ENCODE results near the gene KCNJ10.

KCNJ10 gene

GRCh38 chr1:160020196-160020595 lies 49.8 kb downstream of the KCNJ10 start:
- no peak for DNase-seq

GRCh38 chr1:160018900-160019299 lies 51.1 kb downstream of the KCNJ10 start:
- DNase-seq: no peak

- no peak for DNase-seq
These were observed 51.6 kb downstream of the KCNJ10 start for GRCh38 chr1:160018347-160018746.

GRCh38 chr1:160017592-160017991 lies 52.4 kb downstream of the KCNJ10 start:
- no peak for DNase-seq

GRCh38 chr1:160011781-160012180 lies 58.2 kb downstream of the KCNJ10 start:
- DNase-seq: no peak

GRCh38 chr1:160009801-160010200 lies 60.2 kb downstream of the KCNJ10 start:
- DNase-seq: no peak

- DNase-seq: no peak
These were observed 60.9 kb downstream of the KCNJ10 start for GRCh38 chr1:160009081-160009480.

- DNase-seq: no peak
These were observed 62.3 kb downstream of the KCNJ10 start for GRCh38 chr1:160007577-160008200.

- peak; percentile 71 to 74 for DNase-seq
These were observed 63.5 kb downstream of the KCNJ10 start for GRCh38 chr1:160006312-160006940.

- DNase-seq: no peak
These were observed 64.9 kb downstream of the KCNJ10 start for GRCh38 chr1:160005070-160005469.

- no peak for DNase-seq
These were observed 65.5 kb downstream of the KCNJ10 start for GRCh38 chr1:160004425-160004824.

- no peak for DNase-seq
These were observed 66.0 kb downstream of the KCNJ10 start for GRCh38 chr1:160004001-160004400.

- no peak for DNase-seq
These were observed 68.5 kb downstream of the KCNJ10 start for GRCh38 chr1:160001440-160001839.

- DNase-seq: no peak
These were observed 70.8 kb downstream of the KCNJ10 start for GRCh38 chr1:159999204-159999603.

GRCh38 chr1:159996653-159997052 lies 73.3 kb downstream of the KCNJ10 start:
- DNase-seq: no peak

GRCh38 chr1:159994896-159995295 lies 75.1 kb downstream of the KCNJ10 start:
- no peak for DNase-seq

GRCh38 chr1:159993911-159994310 lies 76.0 kb downstream of the KCNJ10 start:
- DNase-seq: no peak

GRCh38 chr1:159992161-159992560 lies 77.8 kb downstream of the KCNJ10 start:
- no peak for DNase-seq

- DNase-seq: no peak
These were observed 78.4 kb downstream of the KCNJ10 start for GRCh38 chr1:159991513-159991912.

- DNase-seq: no peak
These were observed 80.0 kb downstream of the KCNJ10 start for GRCh38 chr1:159990005-159990404.

- DNase-seq: no peak
These were observed 80.4 kb downstream of the KCNJ10 start for GRCh38 chr1:159989581-159989980.

- DNase-seq: no peak
These were observed 82.0 kb downstream of the KCNJ10 start for GRCh38 chr1:159988006-159988405.

GRCh38 chr1:159987186-159987585 lies 82.8 kb downstream of the KCNJ10 start:
- no peak for DNase-seq

- DNase-seq: no peak
These were observed 83.4 kb downstream of the KCNJ10 start for GRCh38 chr1:159986531-159986930.

GRCh38 chr1:159986093-159986492 lies 83.9 kb downstream of the KCNJ10 start:
- no peak for DNase-seq
